WTC11 (cell line): ENCODE measurements around the gene ICE2. TPM values are rescaled to one million over a fixed set of nuclear protein-coding genes. Genes with fewer than 3 reads are reported as not detected.
A peak's percentile ranks its signal among the peaks of the same experiment; 100 is the strongest.

Experiments
- ATAC-seq: fragments of 200-7000 bp; cut with Tn5 transposase; 2 replicates; pipeline ENCODE4 v1.10.0; 2021; ENCODE audit warnings: mild to moderate bottlenecking, moderate library complexity
- CTCF ChIA-PET: fragments of 300-600 bp; sonication (Branson Sonifier 250); formaldehyde crosslinking; loops from one replicate; lab custom pipeline; 2021; ENCODE audit warnings: antibody characterized with exemption; lab: Charles Lee
- POLR2A ChIA-PET: fragments of 350-600 bp; sonication (Branson Sonifier 250); formaldehyde crosslinking; loops from one replicate; lab custom pipeline; 2021; ENCODE audit warnings: antibody characterized with exemption; lab: Charles Lee
- DNase-seq: peaks from one replicate; pipeline ENCODE4 v3.0.0; 2021; ENCODE audit warnings: low spot score
- H3K27ac Mint-ChIP-seq: 2 replicates; pipeline ENCODE4 v1.8.0; 2021; ENCODE audit warnings: mixed read lengths
- H3K27me3 Mint-ChIP-seq: 2 replicates; pipeline ENCODE4 v1.8.0; 2021; ENCODE audit warnings: low read depth, mild to moderate bottlenecking, moderate library complexity, mixed read lengths
- H3K36me3 Mint-ChIP-seq: 2 replicates; pipeline ENCODE4 v1.8.0; 2021; ENCODE audit warnings: mixed read lengths
- H3K4me1 Mint-ChIP-seq: 2 replicates; pipeline ENCODE4 v1.8.0; 2022; ENCODE audit warnings: mixed read lengths
- H3K4me3 Mint-ChIP-seq: 2 replicates; pipeline ENCODE4 v1.8.0; 2021; ENCODE audit warnings: mild to moderate bottlenecking, moderate library complexity, mixed read lengths
- H3K9me3 Mint-ChIP-seq: 2 replicates; pipeline ENCODE4 v1.8.0; 2021; ENCODE audit warnings: mixed read lengths
- EMX1 ChIP-seq: fragments of 250-450 bp; sonication (Bioruptor Pico); IDR thresholded peaks from 2 replicates; pipeline ENCODE4 v1.8.0; 2021; ENCODE audit warnings: mild to moderate bottlenecking
- FOXJ3 ChIP-seq: sonication (generic); formaldehyde crosslinking; IDR thresholded peaks from 2 replicates; pipeline ENCODE4 v1.9.0; 2021; ENCODE audit warnings: missing genetic modification reagents, mild to moderate bottlenecking, borderline replicate concordance
- GABPB1 ChIP-seq: sonication (generic); formaldehyde crosslinking; IDR thresholded peaks from 2 replicates; pipeline ENCODE4 v1.8.1; 2023; ENCODE audit warnings: mild to moderate bottlenecking, missing genetic modification reagents
- GRHL2 ChIP-seq: fragments of 250-450 bp; sonication (Bioruptor Pico); IDR thresholded peaks from 2 replicates; pipeline ENCODE4 v1.8.0; 2022; ENCODE audit warnings: mild to moderate bottlenecking, moderate library complexity; ENCODE audit not compliant: insufficient replicate concordance, severe bottlenecking
- HMGA2 ChIP-seq: fragments of 250-450 bp; sonication (Bioruptor Pico); IDR thresholded peaks from 2 replicates; pipeline ENCODE4 v1.4.0; 2021; ENCODE audit warnings: mild to moderate bottlenecking, moderate library complexity
- MXD4 ChIP-seq: fragments of 250-450 bp; sonication (Bioruptor Pico); IDR thresholded peaks from 2 replicates; pipeline ENCODE4 v1.8.0; 2021; ENCODE audit warnings: mild to moderate bottlenecking, moderate library complexity, borderline replicate concordance
- NFE2L1 ChIP-seq: sonication (generic); formaldehyde crosslinking; IDR thresholded peaks from 2 replicates; pipeline ENCODE4 v1.8.1; 2023; ENCODE audit warnings: missing genetic modification reagents
- SMAD4 ChIP-seq: sonication (generic); formaldehyde crosslinking; IDR thresholded peaks from 2 replicates; pipeline ENCODE4 v1.8.0; 2022; ENCODE audit warnings: mild to moderate bottlenecking, missing genetic modification reagents
- ZNF121 ChIP-seq: sonication (generic); formaldehyde crosslinking; IDR thresholded peaks from 2 replicates; pipeline ENCODE4 v1.8.0; 2023; ENCODE audit warnings: missing genetic modification reagents
- ZNF232 ChIP-seq: sonication (generic); formaldehyde crosslinking; IDR thresholded peaks from 2 replicates; pipeline ENCODE4 v1.8.0; 2022; ENCODE audit warnings: mild to moderate bottlenecking, missing genetic modification reagents
- total RNA-seq: library from RNA; stranded (reverse); gene quantifications from 3 replicates; pipeline ENCODE4 v1.2.3, GENCODE V29; 2021
- TF ChIP-seq, protein P1 (sequence below): fragments of 200-600 bp; IDR thresholded peaks from 2 replicates; pipeline ENCODE4 v1.8.0; 2022; ENCODE audit warnings: antibody characterized with exemption
- TF ChIP-seq, protein P2 (sequence below): sonication (generic); formaldehyde crosslinking; IDR thresholded peaks from 2 replicates; pipeline ENCODE4 v1.8.0; 2022; ENCODE audit warnings: mild to moderate bottlenecking, missing genetic modification reagents
- TF ChIP-seq, protein P3 (sequence below): sonication (generic); formaldehyde crosslinking; IDR thresholded peaks from 2 replicates; pipeline ENCODE4 v1.8.1; 2022; ENCODE audit warnings: mild to moderate bottlenecking, missing genetic modification reagents, moderate library complexity, borderline replicate concordance
- TF ChIP-seq, protein P4 (sequence below): sonication (generic); formaldehyde crosslinking; IDR thresholded peaks from 2 replicates; pipeline ENCODE4 v1.8.0; 2022; ENCODE audit warnings: mild to moderate bottlenecking, missing genetic modification reagents
- TF ChIP-seq, protein P5 (sequence below): sonication (generic); formaldehyde crosslinking; IDR thresholded peaks from 2 replicates; pipeline ENCODE4 v1.8.0; 2023; ENCODE audit warnings: missing genetic modification reagents, mild to moderate bottlenecking, borderline replicate concordance
- TF ChIP-seq, protein P6 (sequence below): fragments of 250-450 bp; sonication (Bioruptor Pico); IDR thresholded peaks from 2 replicates; pipeline ENCODE4 v2.1.2; 2022; ENCODE audit warnings: mild to moderate bottlenecking, moderate library complexity
- TF ChIP-seq, protein P7 (sequence below): sonication (generic); formaldehyde crosslinking; IDR thresholded peaks from 2 replicates; pipeline ENCODE4 v1.8.1; 2022; ENCODE audit warnings: missing genetic modification reagents, borderline replicate concordance

The ICE2 gene
- total RNA-seq, 1 experiment from 2014 or later = 76.9 TPM

DNA sequence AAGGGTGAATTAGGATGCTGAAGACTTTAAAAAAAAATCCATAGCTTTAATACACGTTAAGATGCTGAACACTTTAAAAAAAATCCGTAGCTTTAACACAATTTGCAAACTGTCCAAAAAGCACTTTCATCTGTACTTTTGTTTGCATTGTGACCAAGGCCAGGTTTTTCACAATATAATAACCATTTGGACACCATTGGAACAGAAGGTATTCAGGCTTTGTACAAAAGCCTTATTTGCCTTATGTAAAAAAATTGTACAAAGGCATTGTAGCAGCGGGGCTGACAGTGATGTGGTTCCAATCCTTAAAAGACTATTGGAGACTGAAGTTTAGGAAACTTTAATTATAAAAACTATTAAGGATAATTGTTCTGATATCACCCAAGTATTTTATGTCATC, 15.2 kb upstream of the ICE2 start:
- no peak overlapping the region for H3K4me3 Mint-ChIP-seq
- H3K27ac Mint-ChIP-seq = no peak overlapping the region
- ATAC-seq (no peak), DNase-seq (no peak)
- TF ChIP-seq SMAD4 (CRISPR knock-in tag) (no peak), NFE2L1 (CRISPR knock-in tag) (no peak), GRHL2 (no peak), MXD4 (CRISPR knock-in tag) (no peak), ZNF232 (CRISPR knock-in tag) (no peak), HMGA2 (CRISPR knock-in tag) (no peak), EMX1 (no peak), FOXJ3 (CRISPR knock-in tag) (no peak), ZNF121 (CRISPR knock-in tag) (no peak)
- TF ChIP-seq, protein P1, sequence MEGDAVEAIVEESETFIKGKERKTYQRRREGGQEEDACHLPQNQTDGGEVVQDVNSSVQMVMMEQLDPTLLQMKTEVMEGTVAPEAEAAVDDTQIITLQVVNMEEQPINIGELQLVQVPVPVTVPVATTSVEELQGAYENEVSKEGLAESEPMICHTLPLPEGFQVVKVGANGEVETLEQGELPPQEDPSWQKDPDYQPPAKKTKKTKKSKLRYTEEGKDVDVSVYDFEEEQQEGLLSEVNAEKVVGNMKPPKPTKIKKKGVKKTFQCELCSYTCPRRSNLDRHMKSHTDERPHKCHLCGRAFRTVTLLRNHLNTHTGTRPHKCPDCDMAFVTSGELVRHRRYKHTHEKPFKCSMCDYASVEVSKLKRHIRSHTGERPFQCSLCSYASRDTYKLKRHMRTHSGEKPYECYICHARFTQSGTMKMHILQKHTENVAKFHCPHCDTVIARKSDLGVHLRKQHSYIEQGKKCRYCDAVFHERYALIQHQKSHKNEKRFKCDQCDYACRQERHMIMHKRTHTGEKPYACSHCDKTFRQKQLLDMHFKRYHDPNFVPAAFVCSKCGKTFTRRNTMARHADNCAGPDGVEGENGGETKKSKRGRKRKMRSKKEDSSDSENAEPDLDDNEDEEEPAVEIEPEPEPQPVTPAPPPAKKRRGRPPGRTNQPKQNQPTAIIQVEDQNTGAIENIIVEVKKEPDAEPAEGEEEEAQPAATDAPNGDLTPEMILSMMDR = no peak
- TF ChIP-seq, protein P2, sequence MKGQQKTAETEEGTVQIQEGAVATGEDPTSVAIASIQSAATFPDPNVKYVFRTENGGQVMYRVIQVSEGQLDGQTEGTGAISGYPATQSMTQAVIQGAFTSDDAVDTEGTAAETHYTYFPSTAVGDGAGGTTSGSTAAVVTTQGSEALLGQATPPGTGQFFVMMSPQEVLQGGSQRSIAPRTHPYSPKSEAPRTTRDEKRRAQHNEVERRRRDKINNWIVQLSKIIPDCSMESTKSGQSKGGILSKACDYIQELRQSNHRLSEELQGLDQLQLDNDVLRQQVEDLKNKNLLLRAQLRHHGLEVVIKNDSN = no peak
- TF ChIP-seq, protein P3, sequence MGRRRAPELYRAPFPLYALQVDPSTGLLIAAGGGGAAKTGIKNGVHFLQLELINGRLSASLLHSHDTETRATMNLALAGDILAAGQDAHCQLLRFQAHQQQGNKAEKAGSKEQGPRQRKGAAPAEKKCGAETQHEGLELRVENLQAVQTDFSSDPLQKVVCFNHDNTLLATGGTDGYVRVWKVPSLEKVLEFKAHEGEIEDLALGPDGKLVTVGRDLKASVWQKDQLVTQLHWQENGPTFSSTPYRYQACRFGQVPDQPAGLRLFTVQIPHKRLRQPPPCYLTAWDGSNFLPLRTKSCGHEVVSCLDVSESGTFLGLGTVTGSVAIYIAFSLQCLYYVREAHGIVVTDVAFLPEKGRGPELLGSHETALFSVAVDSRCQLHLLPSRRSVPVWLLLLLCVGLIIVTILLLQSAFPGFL (CRISPR knock-in tag) = no peak
- TF ChIP-seq, protein P4, sequence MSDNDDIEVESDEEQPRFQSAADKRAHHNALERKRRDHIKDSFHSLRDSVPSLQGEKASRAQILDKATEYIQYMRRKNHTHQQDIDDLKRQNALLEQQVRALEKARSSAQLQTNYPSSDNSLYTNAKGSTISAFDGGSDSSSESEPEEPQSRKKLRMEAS = no peak
- TF ChIP-seq, protein P5, sequence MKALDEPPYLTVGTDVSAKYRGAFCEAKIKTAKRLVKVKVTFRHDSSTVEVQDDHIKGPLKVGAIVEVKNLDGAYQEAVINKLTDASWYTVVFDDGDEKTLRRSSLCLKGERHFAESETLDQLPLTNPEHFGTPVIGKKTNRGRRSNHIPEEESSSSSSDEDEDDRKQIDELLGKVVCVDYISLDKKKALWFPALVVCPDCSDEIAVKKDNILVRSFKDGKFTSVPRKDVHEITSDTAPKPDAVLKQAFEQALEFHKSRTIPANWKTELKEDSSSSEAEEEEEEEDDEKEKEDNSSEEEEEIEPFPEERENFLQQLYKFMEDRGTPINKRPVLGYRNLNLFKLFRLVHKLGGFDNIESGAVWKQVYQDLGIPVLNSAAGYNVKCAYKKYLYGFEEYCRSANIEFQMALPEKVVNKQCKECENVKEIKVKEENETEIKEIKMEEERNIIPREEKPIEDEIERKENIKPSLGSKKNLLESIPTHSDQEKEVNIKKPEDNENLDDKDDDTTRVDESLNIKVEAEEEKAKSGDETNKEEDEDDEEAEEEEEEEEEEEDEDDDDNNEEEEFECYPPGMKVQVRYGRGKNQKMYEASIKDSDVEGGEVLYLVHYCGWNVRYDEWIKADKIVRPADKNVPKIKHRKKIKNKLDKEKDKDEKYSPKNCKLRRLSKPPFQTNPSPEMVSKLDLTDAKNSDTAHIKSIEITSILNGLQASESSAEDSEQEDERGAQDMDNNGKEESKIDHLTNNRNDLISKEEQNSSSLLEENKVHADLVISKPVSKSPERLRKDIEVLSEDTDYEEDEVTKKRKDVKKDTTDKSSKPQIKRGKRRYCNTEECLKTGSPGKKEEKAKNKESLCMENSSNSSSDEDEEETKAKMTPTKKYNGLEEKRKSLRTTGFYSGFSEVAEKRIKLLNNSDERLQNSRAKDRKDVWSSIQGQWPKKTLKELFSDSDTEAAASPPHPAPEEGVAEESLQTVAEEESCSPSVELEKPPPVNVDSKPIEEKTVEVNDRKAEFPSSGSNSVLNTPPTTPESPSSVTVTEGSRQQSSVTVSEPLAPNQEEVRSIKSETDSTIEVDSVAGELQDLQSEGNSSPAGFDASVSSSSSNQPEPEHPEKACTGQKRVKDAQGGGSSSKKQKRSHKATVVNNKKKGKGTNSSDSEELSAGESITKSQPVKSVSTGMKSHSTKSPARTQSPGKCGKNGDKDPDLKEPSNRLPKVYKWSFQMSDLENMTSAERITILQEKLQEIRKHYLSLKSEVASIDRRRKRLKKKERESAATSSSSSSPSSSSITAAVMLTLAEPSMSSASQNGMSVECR = no peak
- TF ChIP-seq, protein P6, sequence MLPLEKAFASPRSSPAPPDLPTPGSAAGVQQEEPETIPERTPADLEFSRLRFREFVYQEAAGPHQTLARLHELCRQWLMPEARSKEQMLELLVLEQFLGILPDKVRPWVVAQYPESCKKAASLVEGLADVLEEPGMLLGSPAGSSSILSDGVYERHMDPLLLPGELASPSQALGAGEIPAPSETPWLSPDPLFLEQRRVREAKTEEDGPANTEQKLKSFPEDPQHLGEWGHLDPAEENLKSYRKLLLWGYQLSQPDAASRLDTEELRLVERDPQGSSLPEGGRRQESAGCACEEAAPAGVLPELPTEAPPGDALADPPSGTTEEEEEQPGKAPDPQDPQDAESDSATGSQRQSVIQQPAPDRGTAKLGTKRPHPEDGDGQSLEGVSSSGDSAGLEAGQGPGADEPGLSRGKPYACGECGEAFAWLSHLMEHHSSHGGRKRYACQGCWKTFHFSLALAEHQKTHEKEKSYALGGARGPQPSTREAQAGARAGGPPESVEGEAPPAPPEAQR (CRISPR knock-in tag) = no peak
- H3K36me3 Mint-ChIP-seq = peaks cover 5% of the 10 kb centered on the region; the same call in 1 of the 2 replicates
- CTCF ChIA-PET = interaction anchor here (1.0 kb wide), 2 partner anchors 9 to 26 kb away, joined by 3 to 6 read pairs; no protein-coding TSS in a partner anchor
- no peaks in the 10 kb centered on the region for H3K9me3 Mint-ChIP-seq
- H3K4me1 Mint-ChIP-seq = peaks cover 12% of the 10 kb centered on the region; the same call in 1 of the 2 replicates
- H3K27me3 Mint-ChIP-seq = no peaks in the 10 kb centered on the region
- POLR2A ChIA-PET = no interaction called here

DNA sequence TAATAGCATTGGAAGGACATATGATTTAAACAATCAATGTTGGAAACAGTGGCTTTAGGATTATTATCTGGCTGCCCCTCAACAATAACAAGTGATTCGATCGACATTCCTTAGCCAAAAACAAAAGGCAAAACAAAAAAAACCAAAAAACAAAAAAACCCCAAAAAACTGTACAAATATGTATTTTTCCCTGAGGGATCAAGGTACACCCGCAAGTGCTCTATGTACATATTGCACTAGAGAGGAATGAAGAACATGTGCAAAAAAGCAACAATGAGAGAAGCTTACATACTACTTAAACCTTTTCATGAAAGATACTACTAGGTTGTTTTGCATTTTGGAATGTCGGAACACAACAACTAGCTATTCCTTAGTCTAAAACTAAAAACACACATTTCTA, 14.2 kb upstream of the ICE2 start:
- Mint-ChIP-seq H3K9me3 (no peaks in the 10 kb centered on the region), H3K4me3 (no peak overlapping the region), H3K27me3 (no peaks in the 10 kb centered on the region), H3K27ac (peak overlapping the region; percentile 57; the same call in 1 of the 2 replicates), H3K4me1 (peaks cover 12% of the 10 kb centered on the region; the same call in 1 of the 2 replicates), H3K36me3 (peaks cover 5% of the 10 kb centered on the region; the same call in 1 of the 2 replicates)
- no peak for ATAC-seq
- no peak for DNase-seq
- CTCF ChIA-PET = interaction anchor here (0.7 kb wide), 1 partner anchor 27 kb away, joined by 3 read pairs; no protein-coding TSS in a partner anchor
- peak; percentile 65; the same call in 1 of the 2 replicates for TF ChIP-seq GABPB1 (CRISPR knock-in tag)
- TF ChIP-seq, protein P7, sequence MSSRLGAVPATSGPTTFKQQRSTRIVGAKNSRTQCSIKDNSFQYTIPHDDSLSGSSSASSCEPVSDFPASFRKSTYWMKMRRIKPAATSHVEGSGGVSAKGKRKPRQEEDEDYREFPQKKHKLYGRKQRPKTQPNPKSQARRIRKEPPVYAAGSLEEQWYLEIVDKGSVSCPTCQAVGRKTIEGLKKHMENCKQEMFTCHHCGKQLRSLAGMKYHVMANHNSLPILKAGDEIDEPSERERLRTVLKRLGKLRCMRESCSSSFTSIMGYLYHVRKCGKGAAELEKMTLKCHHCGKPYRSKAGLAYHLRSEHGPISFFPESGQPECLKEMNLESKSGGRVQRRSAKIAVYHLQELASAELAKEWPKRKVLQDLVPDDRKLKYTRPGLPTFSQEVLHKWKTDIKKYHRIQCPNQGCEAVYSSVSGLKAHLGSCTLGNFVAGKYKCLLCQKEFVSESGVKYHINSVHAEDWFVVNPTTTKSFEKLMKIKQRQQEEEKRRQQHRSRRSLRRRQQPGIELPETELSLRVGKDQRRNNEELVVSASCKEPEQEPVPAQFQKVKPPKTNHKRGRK (CRISPR knock-in tag) = no peak
- POLR2A ChIA-PET = no interaction called here
